CD4-positive, alpha-beta T cell treated with Interleukin-15 for 1 hour (primary cell): Measurements from ENCODE around the gene TRAPPC2L.

Experiments used
- DNase-seq: peaks from one replicate; pipeline ENCODE4 v3.0.0-alpha.2; 2020

TRAPPC2L gene

GRCh38 chr16:88911946-88912310, 55.0 kb downstream of the TRAPPC2L start:
- DNase-seq = no peak
